SK-N-SH (cell line): Measurements from ENCODE around the gene SPTAN1. TPM values are rescaled to one million over a fixed set of nuclear protein-coding genes. Genes with fewer than 3 reads are reported as not detected.

ENCODE experiments used
- CTCF ChIA-PET: fragments of 300-600, 350-600 bp; formaldehyde crosslinking; extraction: SDS; loops from one replicate; lab custom pipeline; 2021; lab: Yijun Ruan, JAX
- POLR2A ChIA-PET: fragments of 350-600 bp; sonication (Branson Sonifier 250); formaldehyde crosslinking; extraction: SDS; loops from one replicate; lab custom pipeline; 2020; ENCODE audit warnings: antibody characterized with exemption, inconsistent platforms; lab: Yijun Ruan, JAX
- DNase-seq: peaks from one replicate; pipeline ENCODE4 v3.0.0; 2012
- H2AFZ ChIP-seq: fragments of 200-600 bp; sonication (generic); 2 replicates; pipeline ENCODE4 v1.8.1; 2016; ENCODE audit warnings: antibody characterized with exemption, mild to moderate bottlenecking, low read depth
- H3F3A ChIP-seq: fragments of 200-600 bp; sonication (generic); replicated peaks from 2 replicates; pipeline ENCODE3; 2016; ENCODE audit warnings: antibody characterized with exemption, mild to moderate bottlenecking; ENCODE audit not compliant: insufficient read depth
- H3K27ac ChIP-seq, 2 experiments: fragments of 200-500 bp in 1 of 2; fragments of 200-600 bp in 1 of 2; sonication (Bioruptor generic) in 1 of 2; sonication (generic), shearing (Covaris generic) in 1 of 2; 2 replicates each; pipeline versions ENCODE4 v1.5.1 to v1.6.1; 2014 to 2016; ENCODE audit warnings: low read depth in 2 of 2, inconsistent platforms in 1 of 2, low read length in 1 of 2, mild to moderate bottlenecking in 1 of 2, mixed read lengths in 1 of 2
- H3K27me3 ChIP-seq: fragments of 200-600 bp; sonication (generic), shearing (Covaris generic); 2 replicates; pipeline ENCODE4 v1.6.1; 2016; ENCODE audit warnings: mixed run types; ENCODE audit not compliant: insufficient read depth
- H3K36me3 ChIP-seq, 2 experiments: fragments of 200-500 bp in 1 of 2; fragments of 200-600 bp in 1 of 2; sonication (Bioruptor generic) in 1 of 2; sonication (generic) in 1 of 2; replicated peaks in 1 of 2; 2 replicates each; pipeline versions ENCODE3 to v1.5.1; 2014 to 2016; ENCODE audit warnings: low read length in 1 of 2, mild to moderate bottlenecking in 1 of 2; ENCODE audit not compliant: insufficient read depth in 2 of 2, control insufficient read depth in 1 of 2
- H3K4me1 ChIP-seq, 2 experiments: fragments of 200-500 bp in 1 of 2; fragments of 200-600 bp in 1 of 2; sonication (Bioruptor generic) in 1 of 2; sonication (generic), shearing (Covaris generic) in 1 of 2; 2 replicates each; pipeline versions ENCODE4 v1.5.1 to v1.6.1; 2014 to 2016; ENCODE audit warnings: low read depth in 1 of 2, low read length in 1 of 2, mixed run types in 1 of 2; ENCODE audit not compliant: insufficient read depth in 2 of 2, control insufficient read depth in 1 of 2
- H3K4me2 ChIP-seq: fragments of 200-600 bp; sonication (generic), shearing (Covaris generic); 2 replicates; pipeline ENCODE4 v1.6.1; 2017; ENCODE audit warnings: mixed run types
- H3K4me3 ChIP-seq, 2 experiments: fragments of 200-500 bp in 1 of 2; fragments of 200-600 bp in 1 of 2; sonication (Bioruptor generic) in 1 of 2; sonication (generic), shearing (Covaris generic) in 1 of 2; 2 replicates each; pipeline versions ENCODE4 v1.5.1 to v1.8.1; 2014 to 2016; ENCODE audit warnings: low read depth in 2 of 2, inconsistent platforms in 1 of 2, low read length in 1 of 2, mild to moderate bottlenecking in 1 of 2, mixed read lengths in 1 of 2, moderate library complexity in 1 of 2
- H3K79me2 ChIP-seq: fragments of 200-600 bp; sonication (generic); 2 replicates; pipeline ENCODE4 v1.8.1; 2017; ENCODE audit warnings: mild to moderate bottlenecking; ENCODE audit not compliant: insufficient read depth
- H3K9ac ChIP-seq: fragments of 200-600 bp; sonication (generic); 2 replicates; pipeline ENCODE4 v1.6.1; 2017; ENCODE audit warnings: mixed run types
- H3K9me2 ChIP-seq: fragments of 200-600 bp; sonication (generic); 2 replicates; pipeline ENCODE4 v1.6.1; 2017; ENCODE audit warnings: mixed run types
- H3K9me3 ChIP-seq: fragments of 200-600 bp; sonication (generic); 2 replicates; pipeline ENCODE4 v1.6.1; 2017; ENCODE audit warnings: mixed run types, mild to moderate bottlenecking, moderate library complexity
- H4K20me1 ChIP-seq: fragments of 200-600 bp; sonication (generic); 2 replicates; pipeline ENCODE4 v1.6.1; 2017; ENCODE audit warnings: mild to moderate bottlenecking, mixed run types; ENCODE audit not compliant: insufficient read depth
- EP300 ChIP-seq, 2 experiments: IDR thresholded peaks; 2 replicates each; pipeline versions ENCODE4 v1.4.0 to v1.6.1; 2012; ENCODE audit warnings: borderline replicate concordance in 1 of 2, low read depth in 1 of 2, low read length in 1 of 2
- EZH2phosphoT487 ChIP-seq: fragments of 200-600 bp; sonication (generic); IDR thresholded peaks from 2 replicates; pipeline ENCODE4 v1.6.1; 2017; ENCODE audit warnings: low read depth, mixed run types, mild to moderate bottlenecking, antibody characterized with exemption, moderate library complexity, borderline replicate concordance
- FOXM1 ChIP-seq: IDR thresholded peaks from 2 replicates; pipeline ENCODE4 v1.4.0; 2012; ENCODE audit warnings: low read depth, mild to moderate bottlenecking
- GABPA ChIP-seq: IDR thresholded peaks from 2 replicates; pipeline ENCODE4 v1.4.0; 2012; ENCODE audit warnings: low read depth, mild to moderate bottlenecking
- MAX ChIP-seq: IDR thresholded peaks from 2 replicates; pipeline ENCODE4 v1.4.0; 2012; ENCODE audit warnings: low read depth
- MEF2A ChIP-seq: IDR thresholded peaks from 2 replicates; pipeline ENCODE4 v1.4.0; 2012; ENCODE audit warnings: low read depth, borderline replicate concordance
- MXI1 ChIP-seq: IDR thresholded peaks from 2 replicates; pipeline ENCODE4 v1.6.1; 2012; ENCODE audit warnings: mild to moderate bottlenecking, low read depth, low read length, improper control_type of control experiment
- NFIC ChIP-seq: IDR thresholded peaks from 2 replicates; pipeline ENCODE4 v1.4.0; 2012; ENCODE audit warnings: borderline replicate concordance
- RAD21 ChIP-seq: IDR thresholded peaks from 2 replicates; pipeline ENCODE4 v1.6.1; 2012; ENCODE audit warnings: mild to moderate bottlenecking, low read length
- RCOR1 ChIP-seq: fragments of 150-350 bp; IDR thresholded peaks from 2 replicates; pipeline ENCODE4 v1.6.1; 2017; ENCODE audit warnings: antibody characterized with exemption, low read length
- RFX5 ChIP-seq: IDR thresholded peaks from 2 replicates; pipeline ENCODE4 v1.6.1; 2012; ENCODE audit warnings: mild to moderate bottlenecking, improper control_type of control experiment, low read length
- RXRA ChIP-seq: IDR thresholded peaks from 2 replicates; pipeline ENCODE4 v1.4.0; 2012; ENCODE audit warnings: low read depth, mild to moderate bottlenecking, borderline replicate concordance
- SIN3A ChIP-seq: IDR thresholded peaks from 2 replicates; pipeline ENCODE4 v1.6.1; 2012; ENCODE audit warnings: low read depth, mild to moderate bottlenecking, low read length, moderate library complexity, borderline replicate concordance
- SMC3 ChIP-seq: IDR thresholded peaks from 2 replicates; pipeline ENCODE4 v1.6.1; 2012; ENCODE audit warnings: low read depth, low read length, improper control_type of control experiment
- WGBS: methylation state at CpG from one replicate; pipeline ENCODE4 v1.1.6; 2017; ENCODE audit warnings: low lambda C conversion rate; 5-methylcytosine and 5-hydroxymethylcytosine counted together
- polyA plus RNA-seq, 3 experiments: library from polyadenylated mRNA; depleted of rRNA; stranded (reverse); fragments of >200 nt; gene quantifications; 2 replicates each; pipeline ENCODE4 v1.2.3, GENCODE V29; 2012
- TF ChIP-seq, protein P1 (sequence below): fragments of 200-600 bp; sonication (generic); IDR thresholded peaks from 2 replicates; pipeline ENCODE4 v1.6.1; 2017; ENCODE audit warnings: antibody characterized with exemption, mild to moderate bottlenecking, moderate library complexity
- TF ChIP-seq, protein P2 (sequence below): IDR thresholded peaks from 2 replicates; pipeline ENCODE4; 2012

SPTAN1 gene
- polyA plus RNA-seq, 1 of the 3 experiments (the other 2 are of a cell fraction): 177 TPM

DNA sequence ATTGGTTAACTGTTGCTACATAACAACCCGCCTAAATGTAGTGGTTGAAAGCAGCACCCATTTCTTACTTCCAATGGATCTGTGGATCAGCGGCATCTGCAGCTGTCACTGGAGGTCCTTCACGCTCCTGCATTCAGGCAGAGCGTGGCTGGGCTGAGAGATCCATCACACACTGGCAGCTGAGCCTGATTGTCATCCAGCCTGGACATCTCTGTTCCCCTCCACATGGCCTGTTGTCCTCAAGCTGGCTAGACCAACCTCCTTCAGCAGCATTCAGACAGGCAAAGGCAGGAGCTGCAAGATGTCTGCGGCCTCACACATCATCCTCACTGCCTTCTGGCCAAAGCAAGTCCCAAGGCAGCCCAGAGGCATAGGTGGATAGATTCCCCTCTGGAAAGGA lies 67.4 kb downstream of the SPTAN1 start:
- WGBS: 96% methylated on average over 3 of the region's 5 CpGs
- Histone ChIP-seq H3K4me1 (no peaks in the 10 kb centered on the region), H3F3A (peaks cover 12% of the 10 kb centered on the region), H3K79me2 (no peaks in the 10 kb centered on the region), H3K9me2 (no peaks in the 10 kb centered on the region), H3K4me2 (no peak overlapping the region), H3K27me3 (no peaks in the 10 kb centered on the region), H3K9ac (no peak overlapping the region), H3K9me3 (no peaks in the 10 kb centered on the region), H3K4me3 (no peak overlapping the region), H3K36me3 (peaks cover 61 to 71% of the 10 kb centered on the region in 2 experiments), H2AFZ (no peak overlapping the region), H4K20me1 (no peaks in the 10 kb centered on the region)
- DNase-seq: no peak
- ChIA-PET CTCF (no interaction called here), POLR2A (no interaction called here)
- TF ChIP-seq EZH2phosphoT487 (no peak), NFIC (no peak), GABPA (no peak), RXRA (no peak), FOXM1 (no peak), MAX (no peak), RFX5 (no peak), SIN3A (no peak), SMC3 (no peak), EP300 (IDR thresholded peaks at IDR 0.05; ENCODE audit: borderline replicate concordance in 1 of 2, low read depth in 1 of 2, low read length in 1 of 2) (no peak), MEF2A (no peak)
- TF ChIP-seq, protein P1, sequence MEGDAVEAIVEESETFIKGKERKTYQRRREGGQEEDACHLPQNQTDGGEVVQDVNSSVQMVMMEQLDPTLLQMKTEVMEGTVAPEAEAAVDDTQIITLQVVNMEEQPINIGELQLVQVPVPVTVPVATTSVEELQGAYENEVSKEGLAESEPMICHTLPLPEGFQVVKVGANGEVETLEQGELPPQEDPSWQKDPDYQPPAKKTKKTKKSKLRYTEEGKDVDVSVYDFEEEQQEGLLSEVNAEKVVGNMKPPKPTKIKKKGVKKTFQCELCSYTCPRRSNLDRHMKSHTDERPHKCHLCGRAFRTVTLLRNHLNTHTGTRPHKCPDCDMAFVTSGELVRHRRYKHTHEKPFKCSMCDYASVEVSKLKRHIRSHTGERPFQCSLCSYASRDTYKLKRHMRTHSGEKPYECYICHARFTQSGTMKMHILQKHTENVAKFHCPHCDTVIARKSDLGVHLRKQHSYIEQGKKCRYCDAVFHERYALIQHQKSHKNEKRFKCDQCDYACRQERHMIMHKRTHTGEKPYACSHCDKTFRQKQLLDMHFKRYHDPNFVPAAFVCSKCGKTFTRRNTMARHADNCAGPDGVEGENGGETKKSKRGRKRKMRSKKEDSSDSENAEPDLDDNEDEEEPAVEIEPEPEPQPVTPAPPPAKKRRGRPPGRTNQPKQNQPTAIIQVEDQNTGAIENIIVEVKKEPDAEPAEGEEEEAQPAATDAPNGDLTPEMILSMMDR: no peak
- TF ChIP-seq, all 33 proteins: peak for 0
- no peak overlapping the region for H3K27ac ChIP-seq

- Histone ChIP-seq H4K20me1 (no peaks in the 10 kb centered on the region), H3K27ac (no peak overlapping the region), H3K9ac (no peak overlapping the region), H3K9me3 (no peaks in the 10 kb centered on the region), H3K79me2 (no peaks in the 10 kb centered on the region), H2AFZ (no peak overlapping the region), H3K4me1 (no peaks in the 10 kb centered on the region), H3K4me3 (no peak overlapping the region), H3K27me3 (no peaks in the 10 kb centered on the region), H3K9me2 (no peaks in the 10 kb centered on the region), H3K4me2 (no peak overlapping the region), H3K36me3 (peaks cover 53 to 74% of the 10 kb centered on the region in 2 experiments), H3F3A (peaks cover 12% of the 10 kb centered on the region)
- 81% methylated on average over 13 of the region's 14 CpGs for WGBS
- peak; percentile 30 for DNase-seq
- ChIA-PET POLR2A (interaction anchor here (0.7 kb wide), 1 partner anchor 18 kb away, joined by 6 read pairs; no protein-coding TSS in a partner anchor), CTCF (interaction anchor here (1.0 to 1.8 kb wide), 4 partner anchors 11 to 80 kb away, joined by 3 to 4 read pairs (median 3); partner anchors contain the start of gene PKN3)
- TF ChIP-seq RCOR1 (no peak), MXI1 (no peak), RAD21 (no peak)
- TF ChIP-seq, protein P2, sequence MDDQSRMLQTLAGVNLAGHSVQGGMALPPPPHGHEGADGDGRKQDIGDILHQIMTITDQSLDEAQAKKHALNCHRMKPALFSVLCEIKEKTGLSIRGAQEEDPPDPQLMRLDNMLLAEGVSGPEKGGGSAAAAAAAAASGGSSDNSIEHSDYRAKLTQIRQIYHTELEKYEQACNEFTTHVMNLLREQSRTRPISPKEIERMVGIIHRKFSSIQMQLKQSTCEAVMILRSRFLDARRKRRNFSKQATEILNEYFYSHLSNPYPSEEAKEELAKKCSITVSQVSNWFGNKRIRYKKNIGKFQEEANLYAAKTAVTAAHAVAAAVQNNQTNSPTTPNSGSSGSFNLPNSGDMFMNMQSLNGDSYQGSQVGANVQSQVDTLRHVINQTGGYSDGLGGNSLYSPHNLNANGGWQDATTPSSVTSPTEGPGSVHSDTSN: no peak
- TF ChIP-seq, protein P1: no peak
Observed at GRCh38 chr9:128621730-128622455, 69.5 kb downstream of the SPTAN1 start.
